Heart left ventricle (tissue), 16 donors: ENCODE data around the gene PUS1. TPM values are rescaled to one million over a fixed set of nuclear protein-coding genes. Genes with fewer than 3 reads are reported as not detected.

Source experiments
- ATAC-seq, 4 donors: fragments of 200-7000 bp; cut with Tn5 transposase; one replicate each; pipeline ENCODE4 v1.9.1; 2020 to 2022; ENCODE audit warnings: moderate library complexity in 4 of 4, mild to moderate bottlenecking in 3 of 4, moderate number of reproducible peaks in 1 of 4
- DNase-seq, 5 donors: peaks; one replicate each; pipeline ENCODE4 v3.0.0-alpha.2; 2020
- H3K27ac ChIP-seq, 12 donors: fragments of 200-600 bp; sonication (generic) in 4 of 12; one replicate each; pipeline versions ENCODE4 v1.5.0 to v1.8.0; 2016 to 2022; ENCODE audit warnings: mild to moderate bottlenecking in 2 of 12
- H3K27me3 ChIP-seq, 9 donors: fragments of 200-600 bp; sonication (generic) in 2 of 9; one replicate each; pipeline versions ENCODE4 v1.5.1 to v1.8.0; 2016 to 2022; ENCODE audit warnings: mild to moderate bottlenecking in 3 of 9
- H3K36me3 ChIP-seq, 9 donors: fragments of 200-600 bp; sonication (generic) in 2 of 9; one replicate each; pipeline versions ENCODE4 v1.5.0 to v1.8.0; 2018 to 2022; ENCODE audit warnings: mild to moderate bottlenecking in 2 of 9
- H3K4me1 ChIP-seq, 12 donors: fragments of 200-600 bp; sonication (generic) in 4 of 12; one replicate each; pipeline versions ENCODE4 v1.5.0 to v1.8.0; 2016 to 2022; ENCODE audit warnings: mild to moderate bottlenecking in 3 of 12
- H3K4me3 ChIP-seq, 12 donors: fragments of 200-600 bp; sonication (generic) in 4 of 12; one replicate each; pipeline versions ENCODE4 v1.5.0 to v1.8.0; 2017 to 2022; ENCODE audit warnings: mild to moderate bottlenecking in 9 of 12, moderate library complexity in 4 of 12
- H3K9me3 ChIP-seq, 12 donors: fragments of 200-600 bp; sonication (generic) in 4 of 12; one replicate each; pipeline versions ENCODE4 v1.5.0 to v1.8.0; 2016 to 2022; ENCODE audit warnings: mild to moderate bottlenecking in 1 of 12
- POLR2A ChIP-seq, 2 donors: fragments of 450-650 bp; IDR thresholded peaks; one replicate each; pipeline ENCODE4 v1.6.1; 2017; ENCODE audit warnings: antibody characterized with exemption in 2 of 2, mild to moderate bottlenecking in 2 of 2, moderate library complexity in 2 of 2
- WGBS, 4 donors: extraction: QIAGEN DNeasy Blood & Tissue Kit in 2 of 4; methylation state at CpG; one replicate each; pipeline versions ENCODE4 v1.1.5 to v1.1.7; 2013 to 2018; 5-methylcytosine and 5-hydroxymethylcytosine counted together
- intact Hi-C, 10 donors: fragments of 100-400 bp; cut with DNase I; formaldehyde crosslinking; loops; one replicate each; pipeline versions ENCODE4 v1.11.1 to v1.14.2; 2022
- polyA plus RNA-seq, 2 donors: library from polyadenylated mRNA; stranded (reverse); fragments of 200-250 nt; gene quantifications; one replicate each; pipeline ENCODE4 v1.2.3, GENCODE V29; 2013
- total RNA-seq, 9 donors: library from RNA; depleted of rRNA in 2 of 9; stranded (reverse); fragments of >200 nt in 2 of 9; fragmentation: NEBNext Ultra II Directional in 3 of 9; extraction: Animal tissue kit (Norgen Biotek cat#: 25700) in 3 of 9; gene quantifications; one replicate each; pipeline versions ENCODE4 v1.1.0 to v1.2.4, GENCODE V29; 2016 to 2023
- TF ChIP-seq, protein P1 (sequence below), 12 donors: fragments of 200-600 bp; sonication (generic) in 4 of 12; IDR thresholded peaks; one replicate each; pipeline versions ENCODE4 v1.5.0 to v1.8.0; 2018 to 2022; ENCODE audit warnings: antibody characterized with exemption in 12 of 12, mild to moderate bottlenecking in 5 of 12
- donor health status: ischemic (EF 13 %, LVEDD 7.1; RV severe dilation, severe dysfunction).
- donor health status: healthy with polysubstance abuse.
- donor health status: DM: no; HTN: yes; CAD: no.
- donor health status: DM: no; HTN: no; CAD: no.
- donor health status: ischemic (EF 25% LVEDD 6.9; RV normal size, moderate dysfunction).
- donor health status: ischemic (EF 25% LVEDD 5.7; RV mildly dilated, moderate dysfunction).
- donor health status: healthy.
- donor health status: DM: yes; HTN: yes; CAD: no.
- donor health status: ischemic (EF 35%, LVEDD 5.7; RV mildly dilated, moderate dysfunction).
- donor health status: nonischemic (EF 11% LVEDD 7.7; RV severe dilation, severe dysfunction).
- donor health status: DM: yes; HTN: yes; CAD: no.
- donor health status: PGD.
- donor health status: ischemic (EF 29% LVEDD 5.4; RV normal size, mild dysfunction).
- donor health status: nonischemic (EF 23%, LVEDD 6.1; RV moderate dilation, normal function).

PUS1 gene
- total and polyA plus RNA-seq, 11 donors = 6.1 to 13.5 (median 8.8) TPM

DNA sequence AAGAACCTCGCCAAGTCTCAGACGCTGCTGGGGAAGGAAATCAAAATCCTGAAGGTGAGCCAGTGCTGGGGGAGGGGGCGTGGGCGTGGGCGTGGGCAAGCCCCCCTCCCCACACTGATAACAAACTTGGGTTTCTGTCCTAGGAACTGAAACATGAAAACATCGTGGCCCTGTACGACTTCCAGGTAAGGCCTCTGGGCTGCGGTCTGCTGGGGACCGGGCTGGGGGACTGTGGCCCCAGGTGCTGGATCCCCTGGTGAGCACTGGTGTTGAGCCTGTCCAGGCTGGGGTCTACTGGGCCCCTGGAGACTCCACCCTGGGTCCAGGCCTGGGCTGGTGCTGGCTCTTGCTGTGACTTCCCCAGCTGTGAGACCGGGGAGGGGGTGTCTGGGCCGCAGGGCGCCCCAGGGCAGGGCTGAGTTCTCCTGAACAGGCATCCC is 33.4 kb upstream of the PUS1 start:
- Histone ChIP-seq H3K27me3 (no peaks in the 10 kb centered on the region), H3K4me3 (peak overlapping the region; percentile 36 to 84 (median 64)), H3K4me1 (peaks cover 0 to 51% (median 29%) of the 10 kb centered on the region in 12 donors), H3K9me3 (no peaks in the 10 kb centered on the region), H3K27ac (peak overlapping the region; percentile 96 to 100 (median 98)), H3K36me3 (peaks cover 0 to 29% (median 3%) of the 10 kb centered on the region in 9 donors)
- no peak for DNase-seq
- TF ChIP-seq, protein P1, sequence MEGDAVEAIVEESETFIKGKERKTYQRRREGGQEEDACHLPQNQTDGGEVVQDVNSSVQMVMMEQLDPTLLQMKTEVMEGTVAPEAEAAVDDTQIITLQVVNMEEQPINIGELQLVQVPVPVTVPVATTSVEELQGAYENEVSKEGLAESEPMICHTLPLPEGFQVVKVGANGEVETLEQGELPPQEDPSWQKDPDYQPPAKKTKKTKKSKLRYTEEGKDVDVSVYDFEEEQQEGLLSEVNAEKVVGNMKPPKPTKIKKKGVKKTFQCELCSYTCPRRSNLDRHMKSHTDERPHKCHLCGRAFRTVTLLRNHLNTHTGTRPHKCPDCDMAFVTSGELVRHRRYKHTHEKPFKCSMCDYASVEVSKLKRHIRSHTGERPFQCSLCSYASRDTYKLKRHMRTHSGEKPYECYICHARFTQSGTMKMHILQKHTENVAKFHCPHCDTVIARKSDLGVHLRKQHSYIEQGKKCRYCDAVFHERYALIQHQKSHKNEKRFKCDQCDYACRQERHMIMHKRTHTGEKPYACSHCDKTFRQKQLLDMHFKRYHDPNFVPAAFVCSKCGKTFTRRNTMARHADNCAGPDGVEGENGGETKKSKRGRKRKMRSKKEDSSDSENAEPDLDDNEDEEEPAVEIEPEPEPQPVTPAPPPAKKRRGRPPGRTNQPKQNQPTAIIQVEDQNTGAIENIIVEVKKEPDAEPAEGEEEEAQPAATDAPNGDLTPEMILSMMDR (IDR thresholded peaks at IDR 0.05) = no peak
- TF ChIP-seq POLR2A (IDR thresholded peaks at IDR 0.05) = no peak
- ATAC-seq = no peak
- 2 to 7% (median 3%) methylated on average over 7 to 12 of the region's 12 CpGs for WGBS, 4 donors
- intact Hi-C loops = loop anchor here in 6 of 10 donors (2.0 kb wide), 2 partner anchors 33 to 53 kb away; partner anchors contain the start of genes PUS1 (in 5 of the 6) and EP400 (in 1 of the 6)

GRCh38 chr12:131896080-131896810 is 32.8 kb upstream of the PUS1 start:
- TF ChIP-seq, protein P1 (IDR thresholded peaks at IDR 0.05) = no peak
- peak; percentile 58 to 98 for TF ChIP-seq POLR2A (IDR thresholded peaks at IDR 0.05)
- H3K4me3 ChIP-seq = peak overlapping the region; percentile 36 to 84 (median 64)
- DNase-seq (peak; percentile 92 to 94 (median 94)), ATAC-seq (peak; percentile 80 to 90 (median 89))
- H3K36me3 ChIP-seq = peaks cover 0 to 29% (median 3%) of the 10 kb centered on the region in 9 donors
- H3K9me3 ChIP-seq = no peaks in the 10 kb centered on the region
- intact Hi-C loops = loop anchor here in 3 of 10 donors (2.0 kb wide), 1 partner anchor 33 kb away; the partner anchor contains the start of gene PUS1 (in 3 of the 3)
- 0 to 1% (median 1%) methylated on average over 13 to 39 of the region's 39 CpGs for WGBS, 4 donors
- H3K27me3 ChIP-seq = no peaks in the 10 kb centered on the region
- H3K27ac ChIP-seq = peak overlapping the region; percentile 96 to 100 (median 98)
- peaks cover 2 to 57% (median 33%) of the 10 kb centered on the region in 12 donors for H3K4me1 ChIP-seq

DNA sequence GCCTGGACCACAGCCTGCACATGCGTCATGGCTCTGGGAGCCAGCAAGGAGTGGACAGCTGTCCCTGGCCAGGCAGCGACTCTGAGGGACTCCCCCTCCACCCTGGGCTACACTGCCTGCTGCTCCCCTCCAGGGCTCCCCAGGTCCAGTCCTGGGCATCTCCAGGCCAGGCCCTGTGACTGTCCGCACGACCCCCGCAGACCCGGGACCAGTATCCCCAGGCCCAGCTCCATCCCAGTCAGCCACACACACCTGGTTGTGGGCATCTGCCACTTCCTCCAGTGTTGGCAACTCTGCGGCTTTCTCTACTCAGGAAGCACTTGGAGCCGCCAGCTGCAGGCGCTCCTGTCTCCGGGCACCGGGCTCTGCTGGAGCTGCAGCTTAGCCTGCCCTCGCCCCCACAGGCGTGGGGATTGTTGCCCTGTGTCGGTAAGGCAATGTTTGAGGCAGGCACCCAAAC is 32.2 kb upstream of the PUS1 start:
- Histone ChIP-seq H3K4me3 (peak overlapping the region in 11 of 12 donors; percentile 45 to 84 (median 65)), H3K27ac (peak overlapping the region; percentile 96 to 100 (median 98)), H3K4me1 (peaks cover 6 to 63% (median 39%) of the 10 kb centered on the region in 12 donors), H3K9me3 (no peaks in the 10 kb centered on the region), H3K36me3 (peaks cover 0 to 29% (median 3%) of the 10 kb centered on the region in 9 donors), H3K27me3 (no peaks in the 10 kb centered on the region)
- intact Hi-C loops = loop anchor here in 3 of 10 donors (2.0 kb wide), 1 partner anchor 32 kb away; the partner anchor contains the start of gene PUS1 (in 3 of the 3)
- peak in 2 of 4 donors; percentile 73 to 81 for ATAC-seq
- 47 to 63% (median 60%) methylated on average over 13 to 14 of the region's 14 CpGs for WGBS, 4 donors
- no peak for DNase-seq
- TF ChIP-seq, protein P1 (IDR thresholded peaks at IDR 0.05) = no peak

GRCh38 chr12:131897276-131897675 is 31.8 kb upstream of the PUS1 start:
- peak overlapping the region in 11 of 12 donors; percentile 96 to 100 (median 98) for H3K27ac ChIP-seq
- intact Hi-C loops = loop anchor here in 3 of 10 donors (2.0 kb wide), 1 partner anchor 32 kb away; the partner anchor contains the start of gene PUS1 (in 3 of the 3)
- peak overlapping the region in 2 of 12 donors; percentile 75 to 76 for H3K4me3 ChIP-seq
- ATAC-seq (no peak), DNase-seq (peak in 1 of 5 donors; percentile 31)
- H3K9me3 ChIP-seq = no peaks in the 10 kb centered on the region
- H3K4me1 ChIP-seq = peaks cover 10 to 67% (median 43%) of the 10 kb centered on the region in 12 donors
- no peak for TF ChIP-seq POLR2A (IDR thresholded peaks at IDR 0.05)
- TF ChIP-seq, protein P1 (IDR thresholded peaks at IDR 0.05) = no peak
- peaks cover 0 to 29% (median 3%) of the 10 kb centered on the region in 9 donors for H3K36me3 ChIP-seq
- 90 to 91% (median 91%) methylated on average over 18 of the region's 18 CpGs for whole genome bisulfite sequencing, 4 donors
- no peaks in the 10 kb centered on the region for H3K27me3 ChIP-seq
